ENCODE measurements around the gene F7. TPM values are rescaled to one million over a fixed set of nuclear protein-coding genes. Genes with fewer than 3 reads are reported as not detected.

F7 gene
- polyA plus RNA-seq, 4 donors = 1.3 to 3.2 (median 2.4) TPM

DNA sequence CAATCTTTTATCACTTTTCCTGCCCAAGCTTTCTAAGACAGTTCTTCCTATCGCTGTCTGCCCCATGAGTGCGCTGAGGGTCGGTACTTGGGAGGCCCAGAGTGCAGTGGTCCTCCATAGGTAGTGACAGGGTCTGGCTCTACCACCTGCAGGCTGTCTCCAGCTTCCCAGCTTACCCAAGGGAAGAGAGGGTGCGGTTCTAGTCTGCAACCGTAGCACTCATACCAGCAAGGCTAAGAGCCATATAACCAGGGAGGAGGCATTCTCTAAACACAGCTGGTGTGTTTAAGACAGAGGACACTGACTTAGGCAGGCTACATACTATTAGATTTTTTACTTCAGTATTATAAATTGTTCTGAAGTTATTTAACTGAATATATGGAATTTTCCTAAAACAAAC is 61.1 kb downstream of the F7 start:
- no peak for DNase-seq (ENCODE audit: low read depth in 4 of 4, low spot score in 3 of 4)

DNA sequence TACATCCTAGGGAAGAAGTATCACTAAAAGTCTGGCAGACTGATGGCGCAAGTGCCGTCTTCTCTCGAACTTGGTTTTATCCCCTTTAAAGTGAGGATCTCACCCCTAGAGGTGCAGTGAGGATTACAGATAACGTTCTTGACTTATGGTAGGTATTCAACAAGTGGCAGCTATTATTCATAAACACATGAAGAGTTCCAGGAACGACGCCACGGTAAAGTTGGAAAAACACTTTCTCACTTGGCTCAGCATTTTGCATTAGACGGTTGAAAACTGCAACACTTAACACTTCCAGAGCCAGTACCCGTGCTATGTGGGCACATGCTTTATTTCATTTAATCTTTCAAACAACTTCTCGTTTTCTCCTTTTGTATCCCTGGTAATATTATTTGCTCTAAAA is 61.6 kb downstream of the F7 start:
- DNase-seq (ENCODE audit: low read depth in 4 of 4, low spot score in 3 of 4) = no peak

DNA sequence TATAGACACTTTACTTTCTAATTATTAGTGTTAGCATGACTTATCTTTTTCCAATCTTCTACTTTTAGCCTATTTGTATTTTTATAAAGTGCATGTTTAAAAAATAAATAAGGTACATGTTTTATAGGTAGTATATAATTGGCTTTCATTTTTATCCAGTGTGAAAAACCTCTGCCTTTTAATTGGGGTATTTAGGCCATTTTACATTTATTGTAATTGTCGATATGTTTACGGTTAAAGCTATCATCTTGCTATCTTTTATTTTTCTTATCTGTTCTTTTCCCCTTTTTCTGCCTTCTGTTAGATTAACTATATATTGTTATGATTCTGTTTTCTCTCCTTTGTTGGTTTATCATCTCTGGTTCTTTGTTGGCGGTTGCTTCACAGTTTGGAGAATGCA is 62.0 kb downstream of the F7 start:
- DNase-seq (ENCODE audit: low read depth in 4 of 4, low spot score in 3 of 4) = no peak

DNA sequence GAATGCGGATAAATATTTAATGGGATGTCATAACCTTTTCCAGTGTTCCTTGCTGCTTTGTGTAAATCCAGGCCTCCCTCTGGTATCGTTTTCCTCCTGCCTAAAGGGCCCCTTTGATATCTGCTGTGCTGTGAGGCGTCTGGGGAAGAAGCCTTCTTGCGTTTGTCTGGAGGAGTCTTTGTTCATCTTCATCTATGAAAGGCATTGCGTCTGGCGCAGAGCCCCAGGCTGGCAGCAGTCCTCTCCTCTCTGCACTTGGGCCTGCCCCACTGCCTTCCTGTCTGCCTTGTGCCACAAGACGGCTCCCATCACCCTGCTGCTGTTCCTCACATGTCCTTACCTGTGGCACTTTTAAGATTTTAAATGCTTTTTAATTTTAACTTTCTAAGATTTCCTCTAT is 62.6 kb downstream of the F7 start:
- DNase-seq (ENCODE audit: low read depth in 4 of 4, low spot score in 3 of 4) = no peak

DNA sequence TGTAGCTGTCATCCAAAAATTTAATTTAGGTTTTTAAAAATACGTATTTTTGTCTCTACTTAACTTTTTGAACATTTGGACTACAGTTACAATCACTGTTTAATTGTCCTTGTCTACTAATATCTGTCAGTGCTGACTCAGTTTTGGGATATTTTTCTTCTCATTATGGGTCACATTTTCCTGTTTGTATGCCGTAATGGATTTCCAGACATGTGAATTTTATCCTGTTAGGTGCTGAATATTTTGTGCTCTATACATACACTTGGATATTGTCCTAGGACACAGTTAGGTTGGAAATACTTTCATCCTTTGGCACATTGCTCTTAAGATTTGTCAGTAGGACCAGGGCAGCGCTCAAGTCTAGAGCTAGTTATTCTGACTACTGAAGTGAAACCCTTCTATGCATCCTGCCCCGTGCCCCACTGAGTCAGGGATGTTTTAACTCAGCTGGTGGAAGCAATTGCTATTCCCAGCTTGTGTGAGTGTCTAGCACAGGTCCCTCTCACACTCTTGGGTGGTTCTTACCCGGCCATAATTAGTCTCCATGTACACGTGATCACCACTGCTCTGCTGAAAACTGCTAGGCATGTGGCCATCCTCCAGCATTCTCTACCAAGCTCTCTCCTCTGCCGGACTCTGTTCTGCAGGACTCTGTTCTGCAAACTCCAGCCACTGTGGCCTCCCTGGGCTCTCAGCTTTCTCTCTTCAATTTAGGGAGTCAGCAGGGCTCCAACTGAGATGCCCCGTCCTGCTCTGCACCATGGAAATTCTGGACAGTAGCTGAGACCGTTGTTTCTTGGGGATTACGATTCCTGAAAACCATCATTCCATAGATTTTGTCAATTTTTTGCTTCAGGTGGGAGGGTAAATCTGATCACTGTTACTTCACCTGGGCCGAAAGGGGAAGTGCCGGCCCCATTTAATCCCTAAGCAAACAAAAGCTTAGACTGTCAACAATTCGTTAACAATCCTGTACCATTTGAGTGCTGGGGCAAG is 64.0 kb downstream of the F7 start:
- no peak for DNase-seq (ENCODE audit: low read depth in 4 of 4, low spot score in 3 of 4)

Other genes starting within 250 kb of the F7 start
- gene MCF2L, start 136.6 kb upstream of the F7 start, polyA plus RNA-seq (ENCODE audit: insufficient read length in 4 of 4) = 10 to 100 TPM; 13.6 to 38.5 (median 31.1) TPM
- gene F10, start 17.0 kb downstream of the F7 start, polyA plus RNA-seq (ENCODE audit: insufficient read length in 4 of 4) = 10 to 100 TPM; 17.5 to 33.4 (median 20.6) TPM
- 1 to 10 TPM in 2 of 4 donors, under 1 TPM in 2; 0.20 to 2.2 (median 1.1) TPM for gene PROZ, start 52.9 kb downstream of the F7 start, polyA plus RNA-seq (ENCODE audit: insufficient read length in 4 of 4)
- gene PCID2, start 102.9 kb downstream of the F7 start, polyA plus RNA-seq (ENCODE audit: insufficient read length in 4 of 4) = 10 to 100 TPM; 53.2 to 67.5 (median 58.6) TPM
- gene CUL4A, start 103.8 kb downstream of the F7 start, polyA plus RNA-seq (ENCODE audit: insufficient read length in 4 of 4) = 10 to 100 TPM; 59.7 to 87.2 (median 82.7) TPM
- 100 to 1,000 TPM; 164 to 194 (median 177) TPM for gene LAMP1, start 191.4 kb downstream of the F7 start, polyA plus RNA-seq (ENCODE audit: insufficient read length in 4 of 4)

All from left renal pelvis (tissue), 4 donors.